Upper lobe of left lung (tissue), 4 donors: ENCODE measurements around the gene SNRNP27.

Source experiments
- CTCF ChIP-seq, 6 experiments: fragments of 450-650 bp in 4 of 6; fragments of 200-600 bp in 2 of 6; sonication (generic) in 2 of 6; IDR thresholded peaks; one replicate each; pipeline ENCODE4 v1.5.1; 2016 to 2019; ENCODE audit warnings: antibody characterized with exemption in 6 of 6
- EP300 ChIP-seq, 4 donors: sonication (generic); formaldehyde crosslinking; IDR thresholded peaks; one replicate each; pipeline ENCODE4 v1.5.1; 2017; ENCODE audit warnings: antibody characterized with exemption in 4 of 4, control low read depth in 2 of 4
- POLR2A ChIP-seq, 4 donors: fragments of 450-650 bp; IDR thresholded peaks; one replicate each; pipeline ENCODE4 v1.5.1; 2016 to 2017; ENCODE audit warnings: antibody characterized with exemption in 4 of 4, mild to moderate bottlenecking in 2 of 4
- POLR2AphosphoS5 ChIP-seq, 2 donors: sonication (generic); formaldehyde crosslinking; IDR thresholded peaks; one replicate each; pipeline ENCODE4 v1.5.1; 2017; ENCODE audit warnings: antibody characterized with exemption in 2 of 2

- TF ChIP-seq POLR2A (IDR thresholded peaks at IDR 0.05), result no peak
- no peak for TF ChIP-seq POLR2AphosphoS5 (IDR thresholded peaks at IDR 0.05)
- no peak for TF ChIP-seq CTCF (IDR thresholded peaks at IDR 0.05)
- TF ChIP-seq EP300 (IDR thresholded peaks at IDR 0.05), result no peak
These were observed 22.4 kb downstream of the SNRNP27 start for GRCh38 chr2:69916106-69916505.
